OCI-M1 (cell line): ENCODE measurements around the gene CECR2.

ENCODE experiments used
- DNase-seq: peaks from one replicate; lab custom pipeline; 2025; lab: John Stamatoyannopoulos, UW

Gene CECR2

GRCh38 chr22:17368144-17368543 is 1.1 kb upstream of the CECR2 start:
- no peak for DNase-seq

- no peak for DNase-seq
Measured at GRCh38 chr22:17368554-17369438, 464 bp upstream of the CECR2 start.

DNA sequence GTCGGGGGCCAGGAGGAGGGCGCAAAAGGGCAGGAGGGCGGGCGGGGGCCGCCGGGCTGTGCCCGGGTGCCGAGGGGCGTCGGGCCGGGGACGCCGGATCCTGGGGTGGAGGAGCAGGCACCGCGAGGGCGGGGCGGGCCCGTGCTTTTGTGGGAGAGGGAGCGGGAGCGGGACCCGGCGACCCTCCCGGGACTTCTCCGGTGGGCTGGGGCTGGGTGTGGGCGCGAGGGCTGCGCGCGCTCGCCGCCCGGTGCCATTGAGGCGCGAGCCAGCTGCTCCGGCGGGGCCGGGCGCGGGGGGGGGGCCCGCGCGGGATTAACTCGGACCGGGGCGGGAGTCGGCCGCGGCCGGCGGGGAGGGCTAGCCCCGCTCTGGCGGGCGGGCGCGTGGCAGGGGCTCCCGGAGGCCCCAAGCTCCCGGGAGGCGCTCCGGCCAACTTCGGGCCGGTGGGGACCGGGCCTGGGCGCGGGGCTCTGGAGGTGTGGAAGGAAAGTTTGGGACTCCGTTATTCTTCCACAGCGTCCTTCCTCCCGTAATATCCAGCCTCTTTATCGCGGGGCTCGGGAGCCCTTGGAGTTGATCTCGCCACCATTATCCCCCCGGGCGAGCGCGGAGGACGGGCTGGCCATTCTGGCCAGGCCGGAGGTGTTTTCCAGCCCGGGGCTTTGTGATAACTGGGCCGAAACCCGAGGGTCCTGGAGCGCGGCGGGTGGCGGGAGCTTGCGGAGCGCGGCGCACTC is 936 bp downstream of the CECR2 start:
- DNase-seq: no peak

- no peak for DNase-seq
Measured at GRCh38 chr22:17370766-17371432, 1.6 kb downstream of the CECR2 start.

DNA sequence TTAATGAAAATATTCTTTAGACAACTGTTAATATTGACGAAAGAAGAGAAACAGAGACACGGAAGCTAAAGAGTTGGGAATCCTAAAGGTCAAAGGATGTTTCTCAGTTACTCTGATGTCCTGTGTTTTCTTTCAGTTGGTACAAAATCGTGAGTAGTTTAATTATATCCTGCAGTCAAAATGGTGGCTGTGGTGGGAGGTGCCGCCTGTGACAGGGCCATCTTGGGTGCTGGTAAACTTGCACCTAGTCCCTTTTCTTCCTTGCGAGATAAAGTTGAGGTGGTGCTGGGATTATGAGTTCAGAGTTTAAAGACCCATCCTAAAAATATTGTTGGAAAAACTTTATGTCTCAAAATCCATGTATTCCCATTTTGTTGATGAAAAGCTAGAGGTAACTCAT is 2.2 kb downstream of the CECR2 start:
- no peak for DNase-seq

GRCh38 chr22:17373855-17374254 is 4.6 kb downstream of the CECR2 start:
- no peak for DNase-seq

DNA sequence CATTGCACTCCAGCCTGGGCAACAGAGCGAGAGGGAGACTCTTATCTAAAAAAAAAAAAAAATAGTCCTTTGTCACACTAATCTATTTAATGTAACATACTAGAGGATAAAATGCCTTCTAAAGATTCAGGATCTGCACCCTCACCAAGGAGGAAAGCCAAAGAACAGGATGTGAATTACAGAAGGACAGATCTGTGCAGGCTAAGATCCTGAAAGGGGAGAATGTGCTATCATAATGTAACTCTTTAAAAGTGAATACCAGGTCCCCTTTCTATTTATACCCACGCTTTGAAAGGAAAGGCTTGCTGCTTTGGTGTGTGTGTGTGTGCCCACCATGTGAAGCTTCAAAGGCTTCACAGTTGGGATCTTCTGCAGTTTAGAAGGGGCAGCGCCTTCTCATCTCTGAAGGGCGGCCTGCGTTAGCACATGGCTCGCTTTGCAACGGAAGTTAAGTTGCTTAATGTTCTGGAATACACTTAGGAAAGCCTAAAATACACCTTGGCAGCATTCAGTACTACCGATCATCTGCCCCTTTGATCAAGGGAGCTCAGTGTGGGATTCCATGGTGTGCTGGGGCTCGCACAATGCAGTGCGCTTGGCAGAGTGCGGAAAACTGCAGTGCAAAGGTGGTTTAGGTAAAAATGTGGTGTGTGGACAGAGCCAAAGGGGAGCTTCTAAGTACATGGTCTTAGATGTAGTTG is 6.8 kb downstream of the CECR2 start:
- no peak for DNase-seq

DNA sequence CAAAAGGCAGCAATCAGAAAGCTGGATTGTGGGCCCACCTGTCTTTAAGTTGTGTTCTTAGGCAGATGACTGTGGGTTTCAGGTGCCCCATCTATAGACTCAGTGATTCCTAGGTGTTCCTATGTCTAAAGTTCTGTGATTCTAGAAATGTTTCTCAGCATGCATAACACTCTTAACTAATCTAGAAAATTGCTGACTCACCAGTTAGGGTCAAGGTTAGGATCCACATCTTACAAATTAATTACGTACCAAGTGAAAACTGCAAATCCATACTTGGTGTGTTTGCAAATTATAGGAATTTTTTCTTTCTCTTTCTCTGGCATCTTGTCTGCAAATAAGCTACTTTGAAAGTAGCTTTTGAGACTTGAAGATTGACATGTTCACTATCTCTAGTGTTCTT is 7.7 kb downstream of the CECR2 start:
- no peak for DNase-seq

DNA sequence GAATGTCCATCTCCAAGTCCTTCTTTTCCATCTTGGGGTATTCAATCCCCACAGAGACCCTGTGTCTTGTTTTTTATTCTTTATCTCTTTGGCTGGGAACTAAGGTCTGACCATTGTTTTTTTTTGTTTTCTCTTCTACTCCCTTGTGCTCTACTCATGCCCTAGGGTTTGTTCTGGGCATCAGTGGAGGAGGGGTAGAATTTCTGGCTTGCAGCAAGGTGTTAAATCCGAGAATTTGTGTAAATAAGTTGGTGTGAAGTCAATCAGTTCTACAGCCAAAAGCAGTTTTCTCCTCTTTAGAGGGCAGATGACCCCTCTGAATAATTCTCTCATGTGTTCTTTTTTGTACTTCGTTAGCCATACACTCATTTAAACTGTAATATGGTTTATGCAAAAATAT is 10.7 kb downstream of the CECR2 start:
- no peak for DNase-seq

- no peak for DNase-seq
Measured at GRCh38 chr22:17380359-17381087, 11.3 kb downstream of the CECR2 start.

DNA sequence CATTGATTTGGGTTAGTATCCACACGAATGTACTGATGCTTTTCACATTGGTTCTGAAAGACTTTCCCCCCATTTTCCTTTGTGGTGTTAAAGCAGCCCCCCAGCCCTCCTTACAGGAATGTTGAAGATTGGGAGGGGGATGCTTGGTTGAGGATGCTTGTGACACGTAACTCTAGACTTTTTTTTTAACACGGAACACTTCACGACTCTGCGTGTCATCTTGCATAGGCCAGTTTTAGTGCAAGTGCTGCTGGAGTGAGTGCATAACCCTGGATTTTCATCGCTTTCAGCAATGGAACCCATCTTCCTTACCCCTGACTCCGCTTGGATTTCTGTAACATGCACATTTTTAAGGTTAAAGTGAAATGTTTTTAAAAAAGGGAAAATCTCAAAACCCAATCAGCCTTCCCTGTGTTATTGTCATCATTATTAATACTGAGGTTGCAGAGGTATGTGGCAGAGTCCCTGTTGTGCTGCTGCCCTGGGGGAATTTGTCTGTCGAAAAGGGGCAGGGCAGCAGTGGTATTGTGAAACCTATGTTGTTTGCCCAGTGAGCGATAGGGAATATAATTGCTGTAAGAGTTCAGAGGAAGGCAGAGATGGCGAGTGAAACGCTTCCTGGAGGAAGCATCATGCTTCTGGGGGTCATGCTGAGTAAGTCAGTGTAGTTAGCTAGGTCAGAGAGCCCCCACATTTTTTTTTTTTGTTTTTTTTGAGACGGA is 12.1 kb downstream of the CECR2 start:
- DNase-seq: no peak

GRCh38 chr22:17384612-17385330 is 15.5 kb downstream of the CECR2 start:
- no peak for DNase-seq

DNA sequence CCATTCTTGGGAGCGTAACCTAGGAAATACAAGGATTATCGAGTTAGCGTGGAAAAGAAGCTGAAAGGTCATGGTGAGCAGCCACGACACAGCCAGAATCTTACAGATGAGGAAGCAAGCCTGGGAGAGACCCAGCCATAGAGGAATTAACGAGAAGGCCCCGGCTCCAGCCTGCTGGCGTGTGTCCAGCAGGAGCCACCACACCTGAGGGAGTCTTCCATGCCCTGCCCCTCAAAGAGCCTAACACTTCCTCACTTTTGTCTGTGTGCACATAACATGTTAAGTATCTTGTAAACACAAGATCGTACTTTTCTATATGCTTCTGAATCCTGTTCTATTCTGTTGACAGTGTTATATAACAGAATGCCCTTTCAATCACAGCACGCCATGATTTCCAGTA is 18.1 kb downstream of the CECR2 start:
- no peak for DNase-seq

GRCh38 chr22:17388235-17388634 is 19.0 kb downstream of the CECR2 start:
- no peak for DNase-seq

- DNase-seq: no peak
Measured at GRCh38 chr22:17390087-17390486, 20.8 kb downstream of the CECR2 start.

GRCh38 chr22:17396516-17396915 is 27.3 kb downstream of the CECR2 start:
- DNase-seq: no peak

- DNase-seq: no peak
Measured at GRCh38 chr22:17397756-17398547, 28.7 kb downstream of the CECR2 start.

GRCh38 chr22:17400305-17400704 is 31.0 kb downstream of the CECR2 start:
- DNase-seq: no peak

- DNase-seq: no peak
Measured at GRCh38 chr22:17401728-17402127, 32.5 kb downstream of the CECR2 start.
